RWPE1 (cell line): ENCODE data around the gene KCTD19.

Experiments used
- CTCF ChIA-PET: fragments of 350-600 bp; sonication (Branson Sonifier 250); formaldehyde crosslinking; extraction: SDS; loops from one replicate; lab custom pipeline; 2021; lab: Yijun Ruan, JAX
- POLR2A ChIA-PET: fragments of 400-600 bp; formaldehyde crosslinking; extraction: SDS; loops from one replicate; lab custom pipeline; 2020; ENCODE audit warnings: antibody characterized with exemption; ENCODE audit not compliant: low non-redundant PET; lab: Yijun Ruan, JAX
- DNase-seq: peaks from one replicate; pipeline ENCODE4 v3.0.0; 2012; ENCODE audit warnings: low spot score
- H3K27ac ChIP-seq: fragments of 450-650 bp; 2 replicates; pipeline ENCODE4 v1.5.1; 2017
- TF ChIP-seq, protein P1 (sequence below): fragments of 450-650 bp; conservative IDR thresholded peaks from 2 replicates; pipeline ENCODE4 v1.5.1; 2017; ENCODE audit warnings: low read depth, mild to moderate bottlenecking

The KCTD19 gene

DNA sequence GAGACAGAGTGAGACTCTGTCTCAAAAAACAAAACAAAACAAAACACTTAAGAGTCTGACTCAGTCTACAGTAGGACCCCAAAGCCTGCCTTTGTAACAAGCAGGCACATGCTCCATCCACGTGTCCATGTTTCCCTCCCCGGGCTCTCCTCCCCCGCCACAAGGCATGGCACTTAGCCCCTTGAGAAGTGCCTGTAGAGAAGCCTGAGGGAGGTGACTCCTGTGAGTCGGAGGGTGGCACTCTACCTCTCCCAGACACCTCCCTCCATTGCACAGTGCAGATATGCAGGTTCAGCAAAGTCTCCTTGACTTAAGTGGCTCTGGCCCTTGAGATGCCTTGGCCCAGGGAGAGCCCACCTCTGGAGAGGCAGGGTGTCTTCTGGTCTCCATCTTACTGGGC, 86.0 kb downstream of the KCTD19 start:
- TF ChIP-seq, protein P1, sequence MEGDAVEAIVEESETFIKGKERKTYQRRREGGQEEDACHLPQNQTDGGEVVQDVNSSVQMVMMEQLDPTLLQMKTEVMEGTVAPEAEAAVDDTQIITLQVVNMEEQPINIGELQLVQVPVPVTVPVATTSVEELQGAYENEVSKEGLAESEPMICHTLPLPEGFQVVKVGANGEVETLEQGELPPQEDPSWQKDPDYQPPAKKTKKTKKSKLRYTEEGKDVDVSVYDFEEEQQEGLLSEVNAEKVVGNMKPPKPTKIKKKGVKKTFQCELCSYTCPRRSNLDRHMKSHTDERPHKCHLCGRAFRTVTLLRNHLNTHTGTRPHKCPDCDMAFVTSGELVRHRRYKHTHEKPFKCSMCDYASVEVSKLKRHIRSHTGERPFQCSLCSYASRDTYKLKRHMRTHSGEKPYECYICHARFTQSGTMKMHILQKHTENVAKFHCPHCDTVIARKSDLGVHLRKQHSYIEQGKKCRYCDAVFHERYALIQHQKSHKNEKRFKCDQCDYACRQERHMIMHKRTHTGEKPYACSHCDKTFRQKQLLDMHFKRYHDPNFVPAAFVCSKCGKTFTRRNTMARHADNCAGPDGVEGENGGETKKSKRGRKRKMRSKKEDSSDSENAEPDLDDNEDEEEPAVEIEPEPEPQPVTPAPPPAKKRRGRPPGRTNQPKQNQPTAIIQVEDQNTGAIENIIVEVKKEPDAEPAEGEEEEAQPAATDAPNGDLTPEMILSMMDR: no peak
- CTCF ChIA-PET: no interaction called here
- DNase-seq: no peak
- POLR2A ChIA-PET: no interaction called here
- H3K27ac ChIP-seq: peak overlapping the region; percentile 92
